ENCODE data around the gene LRRC40. TPM values are rescaled to one million over a fixed set of nuclear protein-coding genes. Genes with fewer than 3 reads are reported as not detected.

Gene LRRC40
- total and polyA plus RNA-seq, 9 of the 15 experiments (the other 6 are each of a cell fraction or from before 2014, with no cell fraction given): 16.1 to 36.2 (median 30.9) TPM

DNA sequence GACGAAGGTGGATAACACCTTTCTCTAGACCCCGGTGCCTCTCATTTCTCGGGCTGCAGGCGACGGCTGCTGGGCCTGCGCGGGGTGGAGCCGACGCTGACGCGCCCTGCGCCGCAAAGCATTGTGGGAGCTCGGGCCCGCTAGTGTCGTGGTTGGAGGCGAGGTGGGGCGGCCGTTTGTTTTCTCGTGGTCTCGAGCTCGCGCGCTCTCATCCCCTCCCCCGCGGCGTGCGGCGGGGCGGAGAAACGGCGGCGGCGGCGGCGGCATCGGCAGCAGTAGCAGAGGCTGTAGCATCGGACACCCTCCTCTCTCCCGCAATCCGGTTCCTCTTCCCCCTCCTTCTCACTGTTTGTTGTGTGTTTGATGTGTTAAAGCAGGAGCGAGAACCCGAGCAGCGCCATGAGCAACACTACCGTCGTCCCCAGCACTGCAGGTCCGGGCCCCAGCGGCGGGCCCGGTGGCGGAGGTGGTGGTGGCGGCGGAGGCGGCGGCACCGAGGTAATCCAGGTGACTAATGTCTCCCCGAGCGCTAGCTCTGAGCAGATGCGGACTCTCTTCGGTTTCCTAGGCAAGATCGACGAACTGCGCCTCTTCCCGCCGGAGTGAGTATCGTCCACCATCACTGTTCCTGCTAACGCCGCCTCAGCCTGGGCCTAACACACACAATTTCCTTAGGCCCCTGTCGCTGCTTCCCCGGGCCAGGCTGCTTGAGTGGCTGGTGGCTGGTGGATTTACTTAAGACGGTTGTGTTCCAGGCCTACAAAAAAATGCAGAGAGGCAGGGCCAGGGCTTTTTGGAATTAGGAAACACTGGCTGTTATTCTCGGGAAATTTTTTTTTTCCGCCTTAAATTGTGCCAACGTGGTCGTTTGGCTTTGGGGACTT lies 16.1 kb upstream of the LRRC40 start, which contains the start of gene SRSF11 (continued):
- TF ChIP-seq, protein P1, sequence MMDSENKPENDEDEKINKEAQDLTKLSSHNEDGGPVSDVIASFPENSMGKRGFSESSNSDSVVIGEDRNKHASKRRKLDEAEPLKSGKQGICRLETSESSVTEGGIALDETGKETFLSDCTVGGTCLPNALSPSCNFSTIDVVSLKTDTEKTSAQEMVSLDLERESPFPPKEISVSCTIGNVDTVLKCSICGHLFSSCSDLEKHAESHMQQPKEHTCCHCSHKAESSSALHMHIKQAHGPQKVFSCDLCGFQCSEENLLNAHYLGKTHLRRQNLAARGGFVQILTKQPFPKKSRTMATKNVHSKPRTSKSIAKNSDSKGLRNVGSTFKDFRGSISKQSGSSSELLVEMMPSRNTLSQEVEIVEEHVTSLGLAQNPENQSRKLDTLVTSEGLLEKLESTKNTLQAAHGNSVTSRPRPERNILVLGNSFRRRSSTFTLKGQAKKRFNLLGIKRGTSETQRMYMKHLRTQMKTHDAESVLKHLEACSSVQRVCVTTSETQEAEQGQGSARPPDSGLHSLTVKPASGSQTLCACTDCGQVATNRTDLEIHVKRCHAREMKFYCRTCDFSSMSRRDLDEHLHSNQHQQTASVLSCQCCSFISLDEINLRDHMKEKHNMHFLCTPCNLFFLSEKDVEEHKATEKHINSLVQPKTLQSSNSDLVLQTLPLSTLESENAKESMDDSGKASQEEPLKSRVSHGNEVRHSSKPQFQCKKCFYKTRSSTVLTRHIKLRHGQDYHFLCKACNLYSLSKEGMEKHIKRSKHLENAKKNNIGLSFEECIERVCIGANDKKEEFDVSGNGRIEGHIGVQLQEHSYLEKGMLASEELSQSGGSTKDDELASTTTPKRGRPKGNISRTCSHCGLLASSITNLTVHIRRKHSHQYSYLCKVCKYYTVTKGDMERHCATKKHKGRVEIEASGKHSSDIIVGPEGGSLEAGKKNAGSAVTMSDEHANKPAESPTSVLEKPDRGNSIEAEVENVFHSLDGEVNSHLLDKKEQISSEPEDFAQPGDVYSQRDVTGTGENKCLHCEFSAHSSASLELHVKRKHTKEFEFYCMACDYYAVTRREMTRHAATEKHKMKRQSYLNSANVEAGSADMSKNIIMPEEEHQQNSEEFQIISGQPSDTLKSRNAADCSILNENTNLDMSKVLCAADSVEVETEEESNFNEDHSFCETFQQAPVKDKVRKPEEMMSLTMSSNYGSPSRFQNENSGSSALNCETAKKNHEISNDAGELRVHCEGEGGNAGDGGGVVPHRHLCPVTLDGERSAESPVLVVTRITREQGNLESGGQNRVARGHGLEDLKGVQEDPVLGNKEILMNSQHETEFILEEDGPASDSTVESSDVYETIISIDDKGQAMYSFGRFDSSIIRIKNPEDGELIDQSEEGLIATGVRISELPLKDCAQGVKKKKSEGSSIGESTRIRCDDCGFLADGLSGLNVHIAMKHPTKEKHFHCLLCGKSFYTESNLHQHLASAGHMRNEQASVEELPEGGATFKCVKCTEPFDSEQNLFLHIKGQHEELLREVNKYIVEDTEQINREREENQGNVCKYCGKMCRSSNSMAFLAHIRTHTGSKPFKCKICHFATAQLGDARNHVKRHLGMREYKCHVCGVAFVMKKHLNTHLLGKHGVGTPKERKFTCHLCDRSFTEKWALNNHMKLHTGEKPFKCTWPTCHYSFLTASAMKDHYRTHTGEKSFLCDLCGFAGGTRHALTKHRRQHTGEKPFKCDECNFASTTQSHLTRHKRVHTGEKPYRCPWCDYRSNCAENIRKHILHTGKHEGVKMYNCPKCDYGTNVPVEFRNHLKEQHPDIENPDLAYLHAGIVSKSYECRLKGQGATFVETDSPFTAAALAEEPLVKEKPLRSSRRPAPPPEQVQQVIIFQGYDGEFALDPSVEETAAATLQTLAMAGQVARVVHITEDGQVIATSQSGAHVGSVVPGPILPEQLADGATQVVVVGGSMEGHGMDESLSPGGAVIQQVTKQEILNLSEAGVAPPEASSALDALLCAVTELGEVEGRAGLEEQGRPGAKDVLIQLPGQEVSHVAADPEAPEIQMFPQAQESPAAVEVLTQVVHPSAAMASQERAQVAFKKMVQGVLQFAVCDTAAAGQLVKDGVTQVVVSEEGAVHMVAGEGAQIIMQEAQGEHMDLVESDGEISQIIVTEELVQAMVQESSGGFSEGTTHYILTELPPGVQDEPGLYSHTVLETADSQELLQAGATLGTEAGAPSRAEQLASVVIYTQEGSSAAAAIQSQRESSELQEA (IDR thresholded peaks at IDR 0.05; ENCODE audit: low read depth): no peak
- TF ChIP-seq PHF21A (IDR thresholded peaks at IDR 0.05; ENCODE audit: borderline replicate concordance, low read depth): no peak
- TF ChIP-seq ZNF668 (CRISPR knock-in tag; IDR thresholded peaks at IDR 0.05): no peak
- TF ChIP-seq ZNF124 (CRISPR knock-in tag; IDR thresholded peaks at IDR 0.05): no peak
- no peak for TF ChIP-seq ZNF696 (CRISPR knock-in tag; conservative IDR thresholded peaks at IDR 0.05)
- no peak for TF ChIP-seq ID3 (CRISPR knock-in tag; IDR thresholded peaks at IDR 0.05)
- TF ChIP-seq ID3 (tag; IDR thresholded peaks at IDR 0.05): no peak
- TF ChIP-seq NCOA4 (IDR thresholded peaks at IDR 0.05; ENCODE audit: partially characterized antibody): no peak
- TF ChIP-seq GTF2B (IDR thresholded peaks at IDR 0.05; ENCODE audit: extremely low read depth, insufficient read length): peak; percentile 21
- no peak for TF ChIP-seq ZBTB8A (IDR thresholded peaks at IDR 0.05; ENCODE audit: partially characterized antibody)
- no peak; the same call in 1 of the 2 replicates for TF ChIP-seq ILF3 (IDR thresholded peaks at IDR 0.05; ENCODE audit: borderline replicate concordance)
- peak; percentile 90 for TF ChIP-seq ZNF395 (CRISPR knock-in tag; IDR thresholded peaks at IDR 0.05)
- no peak for TF ChIP-seq HDAC8 (tag; IDR thresholded peaks at IDR 0.05)
- TF ChIP-seq FOXP1 (CRISPR knock-in tag; IDR thresholded peaks at IDR 0.05): peak; percentile 38; the same call in 1 of the 2 replicates
